HEK293 (cell line): ENCODE data around the gene DRAP1.

Experiments
- CTCF ChIA-PET: fragments of 350-600 bp; formaldehyde crosslinking; extraction: SDS; loops from one replicate; lab custom pipeline; 2021; ENCODE audit warnings: antibody characterized with exemption; lab: Yijun Ruan, JAX
- POLR2A ChIA-PET: fragments of 300-600 bp; formaldehyde crosslinking; extraction: SDS; loops from one replicate; lab custom pipeline; 2020; ENCODE audit warnings: antibody characterized with exemption, inconsistent platforms; lab: Yijun Ruan, JAX
- H3K27ac ChIP-seq: fragments of 200-500 bp; sonication (Bioruptor generic); 2 replicates; pipeline ENCODE4 v1.5.1; 2014; ENCODE audit warnings: low read depth, low read length, control low read depth, inconsistent platforms; ENCODE audit errors: extremely low read depth
- H3K36me3 ChIP-seq, 2 experiments: fragments of 200-500 bp in 1 of 2; sonication (Bioruptor generic) in 1 of 2; 1 replicate in 1 of 2; 2 replicates in 1 of 2; pipeline ENCODE4 v1.5.1; 2014 to 2017; ENCODE audit warnings: inconsistent platforms in 2 of 2, low read length in 2 of 2; ENCODE audit not compliant: control insufficient read depth in 2 of 2, insufficient read depth in 1 of 2
- H3K4me1 ChIP-seq: fragments of 200-500 bp; sonication (Bioruptor generic); 2 replicates; pipeline ENCODE4 v1.5.1; 2014; ENCODE audit warnings: mild to moderate bottlenecking, low read length, inconsistent platforms; ENCODE audit not compliant: control insufficient read depth, insufficient read depth
- H3K4me3 ChIP-seq: 2 replicates; pipeline ENCODE4 v1.5.1; 2011; ENCODE audit warnings: low read depth, mild to moderate bottlenecking, control low read depth, low read length, moderate library complexity
- H3K9me3 ChIP-seq: fragments of 200-500 bp; sonication (Bioruptor generic); 2 replicates; pipeline ENCODE4 v1.5.1; 2014; ENCODE audit warnings: low read depth, low read length, inconsistent platforms; ENCODE audit not compliant: control insufficient read depth, insufficient read depth
- ATF2 ChIP-seq: fragments of 450-650 bp; formaldehyde crosslinking; IDR thresholded peaks from 2 replicates; pipeline ENCODE4 v1.5.1; 2016; ENCODE audit warnings: missing biosample characterization, missing genetic modification characterization, low read depth
- ELK4 ChIP-seq: IDR thresholded peaks from 2 replicates; pipeline ENCODE4 v1.6.1; 2011; ENCODE audit warnings: mild to moderate bottlenecking, low read depth, low read length, borderline replicate concordance
- GFI1B ChIP-seq: fragments of 450-650 bp; formaldehyde crosslinking; IDR thresholded peaks from 2 replicates; pipeline ENCODE4 v1.5.1; 2016; ENCODE audit warnings: missing biosample characterization, missing genetic modification characterization
- HOXD13 ChIP-seq: sonication (generic); formaldehyde crosslinking; IDR thresholded peaks from 2 replicates; pipeline ENCODE4 v1.8.0; 2022; ENCODE audit warnings: missing genetic modification reagents, borderline replicate concordance
- INSM2 ChIP-seq: fragments of 450-650 bp; formaldehyde crosslinking; IDR thresholded peaks from 2 replicates; pipeline ENCODE4 v1.5.1; 2016; ENCODE audit warnings: missing biosample characterization, missing genetic modification characterization
- KLF9 ChIP-seq: fragments of 450-650 bp; formaldehyde crosslinking; IDR thresholded peaks from 2 replicates; pipeline ENCODE4 v1.5.1; 2016; ENCODE audit warnings: missing biosample characterization, missing genetic modification characterization, low read depth
- PRDM10 ChIP-seq: fragments of 450-650 bp; formaldehyde crosslinking; IDR thresholded peaks from 2 replicates; pipeline ENCODE4 v1.5.1; 2016; ENCODE audit warnings: missing biosample characterization, missing genetic modification characterization
- PRDM4 ChIP-seq: fragments of 450-650 bp; formaldehyde crosslinking; IDR thresholded peaks from 2 replicates; pipeline ENCODE4 v1.5.1; 2017; ENCODE audit warnings: missing biosample characterization, missing genetic modification characterization
- YY2 ChIP-seq: fragments of 450-650 bp; formaldehyde crosslinking; IDR thresholded peaks from 2 replicates; pipeline ENCODE4 v1.5.1; 2016; ENCODE audit warnings: missing biosample characterization, missing genetic modification characterization
- ZBTB26 ChIP-seq: fragments of 450-650 bp; formaldehyde crosslinking; optimal IDR thresholded peaks from 2 replicates; pipeline ENCODE3; 2016; ENCODE audit warnings: missing biosample characterization, mild to moderate bottlenecking, missing genetic modification characterization
- ZBTB8A ChIP-seq: fragments of 450-650 bp; formaldehyde crosslinking; IDR thresholded peaks from 2 replicates; pipeline ENCODE4 v1.5.1; 2016; ENCODE audit warnings: missing biosample characterization, missing genetic modification characterization
- ZNF292 ChIP-seq: fragments of 450-650 bp; formaldehyde crosslinking; IDR thresholded peaks from 2 replicates; pipeline ENCODE4 v1.5.1; 2016; ENCODE audit warnings: low read depth, missing biosample characterization, missing genetic modification characterization, borderline replicate concordance
- ZNF302 ChIP-seq: fragments of 450-650 bp; formaldehyde crosslinking; IDR thresholded peaks from 2 replicates; pipeline ENCODE4 v1.5.1; 2016; ENCODE audit warnings: missing biosample characterization, missing genetic modification characterization, low read depth
- ZNF488 ChIP-seq: fragments of 450-650 bp; formaldehyde crosslinking; IDR thresholded peaks from 2 replicates; pipeline ENCODE4 v1.5.1; 2016; ENCODE audit warnings: missing biosample characterization, missing genetic modification characterization
- ZNF513 ChIP-seq: fragments of 450-650 bp; IDR thresholded peaks from 2 replicates; pipeline ENCODE4 v1.5.1; 2018; ENCODE audit warnings: missing biosample characterization, missing genetic modification characterization
- ZNF514 ChIP-seq: fragments of 450-650 bp; formaldehyde crosslinking; IDR thresholded peaks from 2 replicates; pipeline ENCODE4 v1.5.1; 2016; ENCODE audit warnings: missing biosample characterization, missing genetic modification characterization
- ZNF530 ChIP-seq: fragments of 450-650 bp; formaldehyde crosslinking; IDR thresholded peaks from 2 replicates; pipeline ENCODE4 v1.5.1; 2016; ENCODE audit warnings: low read depth, missing biosample characterization, missing genetic modification characterization
- ZNF677 ChIP-seq: fragments of 450-650 bp; IDR thresholded peaks from 2 replicates; pipeline ENCODE4 v1.5.0; 2018; ENCODE audit warnings: missing biosample characterization, mild to moderate bottlenecking, missing genetic modification characterization, moderate library complexity
- ZNF792 ChIP-seq: fragments of 450-650 bp; formaldehyde crosslinking; IDR thresholded peaks from 2 replicates; pipeline ENCODE4 v1.5.1; 2016; ENCODE audit warnings: missing biosample characterization, missing genetic modification characterization

Gene DRAP1

GRCh38 chr11:65895482-65895981, 23.7 kb upstream of the DRAP1 start (continued):
- no peak for TF ChIP-seq PRDM10 (tag by site-specific recombination)

GRCh38 chr11:65896034-65896999, 22.9 kb upstream of the DRAP1 start:
- Histone ChIP-seq H3K27ac (no peak overlapping the region), H3K36me3 (peaks cover 0 to 3% of the 10 kb centered on the region in 2 experiments; a peak in 1 of 3 replicates), H3K4me3 (no peak overlapping the region), H3K4me1 (no peaks in the 10 kb centered on the region), H3K9me3 (no peaks in the 10 kb centered on the region)
- ChIA-PET CTCF (interaction anchor here (0.5 to 3.5 kb wide), 7 partner anchors 8 to 97 kb away, joined by 3 to 36 read pairs (median 3); partner anchors contain the start of genes CCDC85B, FIBP and MUS81), POLR2A (interaction anchor here (1.0 kb wide), 1 partner anchor 15 kb away, joined by 3 read pairs; no protein-coding TSS in a partner anchor)
- TF ChIP-seq YY2 (tag by site-specific recombination): no peak
- TF ChIP-seq ZNF302: no peak
- no peak for TF ChIP-seq ZNF792
- no peak for TF ChIP-seq ZNF488
- TF ChIP-seq HOXD13 (CRISPR knock-in tag): no peak
- TF ChIP-seq ZNF513 (tag by site-specific recombination): no peak
- TF ChIP-seq ZNF677 (tag by site-specific recombination): no peak
- no peak for TF ChIP-seq KLF9 (tag by site-specific recombination)
- no peak for TF ChIP-seq ZNF530
- TF ChIP-seq ZNF292: no peak
- TF ChIP-seq ZBTB26 (tag by site-specific recombination): no peak
- no peak for TF ChIP-seq GFI1B (tag by site-specific recombination)
- TF ChIP-seq ZBTB8A (tag by site-specific recombination): no peak
- no peak for TF ChIP-seq ATF2 (tag by site-specific recombination)
- TF ChIP-seq PRDM4 (tag by site-specific recombination): no peak
- no peak for TF ChIP-seq ELK4
- no peak for TF ChIP-seq ZNF514 (tag by site-specific recombination)
- TF ChIP-seq INSM2 (tag by site-specific recombination): no peak
